Cerebellar nuclear complex (tissue), 1 donor: ENCODE data around the gene GUCY2F.

ENCODE experiments used
- DNase-seq, 2 experiments: peaks; one replicate each; lab custom pipeline; 2025; lab: John Stamatoyannopoulos, UW

GUCY2F gene

GRCh38 chrX:109343671-109344070 lies 138.2 kb downstream of the GUCY2F start:
- no peak for DNase-seq

GRCh38 chrX:109336141-109336540 lies 145.7 kb downstream of the GUCY2F start:
- DNase-seq = no peak

- no peak for DNase-seq
These were observed 154.6 kb downstream of the GUCY2F start for GRCh38 chrX:109327251-109327650.
